ENCODE results near the gene TMEM252.

Gene TMEM252

DNA sequence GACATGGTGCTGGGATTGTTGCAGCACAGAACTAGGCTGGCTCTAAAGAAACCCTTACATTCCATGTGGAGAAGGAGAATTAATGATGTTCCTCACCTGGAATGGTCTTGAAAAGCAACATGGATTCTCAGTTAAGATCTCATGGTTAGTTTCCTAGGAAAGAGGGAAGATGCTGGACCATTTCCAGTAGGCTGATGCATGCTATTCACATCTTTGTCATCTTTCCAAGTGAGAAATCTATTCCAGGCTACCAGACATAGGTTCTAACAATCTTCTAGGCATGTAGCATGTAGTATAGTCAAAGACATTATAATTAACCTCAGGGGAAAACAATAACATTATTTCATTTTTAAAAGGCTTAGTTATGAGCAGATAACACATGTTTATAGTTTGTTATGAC, 44.3 kb downstream of the TMEM252 start:
- CTCF ChIA-PET = no interaction called here
- H3K4me3 ChIP-seq (ENCODE audit: low read depth, low read length) = no peak overlapping the region
- DNase-seq (ENCODE audit: low read depth, low spot score) = no peak
- TF ChIP-seq CTCF (IDR thresholded peaks at IDR 0.05; ENCODE audit: insufficient read depth, low read length, missing control alignments) = no peak
- POLR2A ChIA-PET = no interaction called here

DNA sequence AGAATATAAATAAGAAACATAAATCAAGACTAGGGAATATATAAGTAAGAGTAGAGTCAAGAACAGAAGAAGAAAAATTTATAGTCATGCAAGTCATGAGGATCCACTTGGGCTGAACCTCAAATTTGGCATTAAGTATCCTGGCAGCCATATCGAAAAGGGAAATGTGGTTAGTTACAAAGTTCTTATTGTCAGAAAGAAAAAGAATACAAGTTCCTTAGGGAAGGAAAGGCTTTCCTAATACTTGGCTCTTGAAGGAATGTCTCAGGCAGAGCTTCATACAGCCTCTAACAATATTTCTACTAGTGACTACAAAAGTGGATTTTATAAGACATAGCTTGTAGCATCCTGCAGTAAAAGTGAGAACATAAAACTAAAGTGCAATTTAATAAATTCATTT, 45.4 kb downstream of the TMEM252 start:
- no peak for DNase-seq (ENCODE audit: low read depth, low spot score)
- H3K4me3 ChIP-seq (ENCODE audit: low read depth, low read length) = no peak overlapping the region
- CTCF ChIA-PET = no interaction called here
- no peak for TF ChIP-seq CTCF (IDR thresholded peaks at IDR 0.05; ENCODE audit: insufficient read depth, low read length, missing control alignments)
- POLR2A ChIA-PET = no interaction called here

DNA sequence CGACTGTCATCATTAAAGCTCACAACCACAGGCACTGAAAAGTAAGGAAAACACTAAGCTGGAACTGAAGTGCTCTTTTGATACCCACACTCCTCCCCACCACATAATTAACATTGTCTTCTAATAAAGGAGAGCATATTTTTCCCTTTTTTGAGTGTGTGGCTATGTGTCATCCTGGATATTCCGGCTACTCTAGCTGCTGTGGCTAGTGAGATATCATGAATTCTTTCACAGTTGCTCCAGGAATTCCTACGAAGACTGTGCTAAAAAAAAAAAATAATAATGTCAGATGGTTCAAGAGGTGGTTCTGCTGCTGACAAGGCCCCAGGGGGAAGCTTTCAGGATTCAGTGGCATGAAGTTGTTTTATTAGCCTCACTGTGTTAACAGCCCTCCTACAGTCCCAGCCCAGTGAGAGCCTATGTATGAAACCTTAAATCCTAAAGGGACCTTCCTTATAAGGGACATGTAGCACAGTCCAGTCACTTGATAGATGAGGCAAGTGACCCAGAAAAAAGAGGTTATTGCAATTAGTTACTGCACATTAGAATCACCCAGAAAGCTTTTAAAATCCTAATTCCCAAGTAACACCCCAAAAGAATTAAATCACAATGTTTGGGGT, 46.6 kb downstream of the TMEM252 start:
- ChIA-PET CTCF (interaction anchor here (1.9 kb wide), 1 partner anchor 13 kb away, joined by 8 read pairs; no protein-coding TSS in a partner anchor), POLR2A (no interaction called here)
- DNase-seq (ENCODE audit: low read depth, low spot score) = no peak
- no peak for TF ChIP-seq CTCF (IDR thresholded peaks at IDR 0.05; ENCODE audit: insufficient read depth, low read length, missing control alignments)
- no peak overlapping the region for H3K4me3 ChIP-seq (ENCODE audit: low read depth, low read length)

GRCh38 chr9:68493541-68493940, 47.1 kb downstream of the TMEM252 start:
- ChIA-PET CTCF (interaction anchor here (1.9 kb wide), 1 partner anchor 13 kb away, joined by 8 read pairs; no protein-coding TSS in a partner anchor), POLR2A (no interaction called here)
- no peak for DNase-seq (ENCODE audit: low read depth, low spot score)
- no peak overlapping the region for H3K4me3 ChIP-seq (ENCODE audit: low read depth, low read length)
- TF ChIP-seq CTCF (IDR thresholded peaks at IDR 0.05; ENCODE audit: insufficient read depth, low read length, missing control alignments) = no peak

DNA sequence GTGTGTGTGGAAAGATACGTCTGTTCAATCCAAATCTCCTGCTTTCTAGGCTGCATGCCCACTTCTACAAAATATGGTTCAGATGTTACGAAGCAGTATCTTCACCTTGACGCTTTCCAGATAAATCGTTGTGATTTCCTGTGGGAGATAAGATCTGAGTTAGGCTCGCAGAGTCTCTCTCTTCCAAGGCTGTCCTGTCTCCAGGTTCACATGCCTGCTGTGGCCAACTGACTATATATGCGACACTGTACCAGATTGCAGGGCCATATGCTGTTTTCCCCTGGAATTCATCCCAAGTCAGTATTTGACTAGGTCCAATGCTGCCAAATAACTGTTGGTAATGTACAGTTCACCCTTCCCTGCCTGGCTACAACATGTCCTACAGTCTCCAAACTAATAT, 47.9 kb downstream of the TMEM252 start:
- POLR2A ChIA-PET = no interaction called here
- no peak for TF ChIP-seq CTCF (IDR thresholded peaks at IDR 0.05; ENCODE audit: insufficient read depth, low read length, missing control alignments)
- CTCF ChIA-PET = interaction anchor here (1.9 kb wide), 1 partner anchor 14 kb away, joined by 8 read pairs; no protein-coding TSS in a partner anchor
- H3K4me3 ChIP-seq (ENCODE audit: low read depth, low read length) = no peak overlapping the region
- no peak for DNase-seq (ENCODE audit: low read depth, low spot score)

DNA sequence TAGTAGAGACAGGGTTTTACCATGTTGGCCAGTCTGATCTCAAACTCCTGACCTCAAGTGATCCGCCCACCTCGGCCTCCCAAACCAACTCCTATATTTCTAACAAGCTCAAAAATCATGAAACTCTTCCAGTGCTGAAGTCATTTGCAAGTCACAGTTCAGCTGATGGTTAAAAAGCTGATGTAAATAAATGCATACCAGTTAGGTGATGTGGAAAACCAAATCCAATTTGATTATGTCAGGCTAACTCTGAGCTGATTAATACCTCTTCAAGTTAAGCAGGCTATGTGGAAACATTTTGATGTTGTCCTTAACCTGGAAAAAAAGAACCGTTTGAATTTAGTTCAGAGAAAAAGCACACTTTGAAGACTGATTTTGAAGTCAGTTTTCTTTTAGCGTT, 51.0 kb downstream of the TMEM252 start:
- no peak overlapping the region for H3K4me3 ChIP-seq (ENCODE audit: low read depth, low read length)
- DNase-seq (ENCODE audit: low read depth, low spot score) = no peak
- ChIA-PET CTCF (interaction anchor here (2.1 kb wide), 1 partner anchor 16 kb away, joined by 6 read pairs; no protein-coding TSS in a partner anchor), POLR2A (no interaction called here)
- no peak for TF ChIP-seq CTCF (IDR thresholded peaks at IDR 0.05; ENCODE audit: insufficient read depth, low read length, missing control alignments)

Measured in AG04449 (cell line).